ENCODE results near the gene ZNF423.

The ZNF423 gene

DNA sequence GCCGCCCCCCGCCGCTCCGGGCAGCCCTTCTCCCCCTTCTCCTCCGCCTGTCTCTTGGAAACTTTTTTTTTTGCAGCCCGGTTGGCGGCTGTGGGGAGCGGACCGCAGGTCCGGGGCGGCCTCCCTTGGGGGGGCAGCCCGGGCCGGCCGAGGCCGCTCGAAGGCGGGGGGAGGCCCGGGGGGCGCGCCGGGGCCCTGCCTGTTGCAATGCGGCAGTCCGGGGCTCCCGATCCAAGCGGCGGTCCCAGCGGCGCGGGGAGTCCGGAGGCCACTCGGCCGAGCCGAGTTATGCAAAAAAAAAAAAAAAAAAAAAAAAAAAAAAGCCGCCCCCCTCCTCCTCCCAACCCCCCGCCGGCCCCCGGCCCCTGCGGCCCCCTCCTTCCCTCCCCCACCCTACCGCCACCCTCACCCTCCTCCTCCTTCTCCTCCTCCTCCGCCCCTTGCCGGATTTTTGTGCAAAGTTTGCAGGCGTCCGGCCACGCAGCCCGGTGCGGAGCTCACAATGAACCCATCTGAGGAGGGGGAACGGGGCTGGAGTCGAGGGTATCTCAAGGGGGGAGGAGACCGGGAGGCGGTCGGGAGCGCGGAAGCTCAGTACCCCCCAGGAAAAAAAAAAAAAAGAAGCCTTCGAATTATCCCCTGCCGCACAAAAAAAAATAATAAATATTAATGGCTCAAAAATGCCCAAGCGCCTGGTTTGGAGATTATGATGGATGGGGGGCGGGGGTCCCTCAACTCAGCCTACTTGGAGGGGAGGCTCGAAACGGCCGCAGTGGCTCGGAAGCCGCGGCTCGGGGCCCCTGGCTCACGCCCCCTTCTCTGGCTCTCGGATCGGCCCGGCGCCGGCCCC lies at the start of gene ZNF423:
Gene ZNF423 (minus strand): TSS at position 291 of the 850 bp plus-strand sequence. CDS start 338 bp downstream, outside the sequence.
- TF ChIP-seq, protein P1, sequence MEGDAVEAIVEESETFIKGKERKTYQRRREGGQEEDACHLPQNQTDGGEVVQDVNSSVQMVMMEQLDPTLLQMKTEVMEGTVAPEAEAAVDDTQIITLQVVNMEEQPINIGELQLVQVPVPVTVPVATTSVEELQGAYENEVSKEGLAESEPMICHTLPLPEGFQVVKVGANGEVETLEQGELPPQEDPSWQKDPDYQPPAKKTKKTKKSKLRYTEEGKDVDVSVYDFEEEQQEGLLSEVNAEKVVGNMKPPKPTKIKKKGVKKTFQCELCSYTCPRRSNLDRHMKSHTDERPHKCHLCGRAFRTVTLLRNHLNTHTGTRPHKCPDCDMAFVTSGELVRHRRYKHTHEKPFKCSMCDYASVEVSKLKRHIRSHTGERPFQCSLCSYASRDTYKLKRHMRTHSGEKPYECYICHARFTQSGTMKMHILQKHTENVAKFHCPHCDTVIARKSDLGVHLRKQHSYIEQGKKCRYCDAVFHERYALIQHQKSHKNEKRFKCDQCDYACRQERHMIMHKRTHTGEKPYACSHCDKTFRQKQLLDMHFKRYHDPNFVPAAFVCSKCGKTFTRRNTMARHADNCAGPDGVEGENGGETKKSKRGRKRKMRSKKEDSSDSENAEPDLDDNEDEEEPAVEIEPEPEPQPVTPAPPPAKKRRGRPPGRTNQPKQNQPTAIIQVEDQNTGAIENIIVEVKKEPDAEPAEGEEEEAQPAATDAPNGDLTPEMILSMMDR (conservative IDR thresholded peaks at IDR 0.05) = no peak

DNA sequence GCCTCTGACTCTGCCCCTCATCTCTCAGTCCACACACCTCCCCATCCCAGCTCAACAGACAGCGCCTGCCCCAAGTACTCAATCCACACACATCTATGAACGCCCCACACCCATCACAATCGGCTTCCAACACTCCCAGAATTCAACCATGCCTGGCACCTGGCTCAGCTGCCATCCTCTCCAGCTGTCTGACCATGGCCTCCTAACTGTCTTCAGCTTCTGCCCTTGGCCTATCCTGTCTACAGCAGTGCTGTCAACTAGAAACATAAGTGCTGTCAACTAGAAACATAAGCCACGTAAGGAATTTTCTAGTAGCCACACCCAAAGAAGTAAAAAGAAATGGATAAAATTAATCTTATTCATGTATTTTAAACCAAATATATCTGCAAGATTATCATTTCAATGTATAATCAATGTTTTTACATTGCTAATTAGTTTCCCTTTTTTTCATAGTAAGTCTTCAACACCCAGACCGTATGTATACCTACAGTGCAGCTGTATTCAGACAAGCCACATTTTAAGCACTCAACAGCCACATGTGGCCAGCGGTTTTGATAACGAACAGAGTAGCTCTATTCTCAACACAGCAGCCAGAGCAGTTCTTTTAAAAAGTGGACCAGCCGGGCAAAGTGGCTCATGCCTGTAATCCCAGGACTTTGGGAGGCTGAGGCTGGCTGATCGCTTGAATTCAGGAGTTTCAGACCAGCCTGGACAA lies 48.6 kb upstream of the ZNF423 start:
- TF ChIP-seq, protein P1 (conservative IDR thresholded peaks at IDR 0.05) = no peak
- H3K27ac ChIP-seq = no peak overlapping the region

More for the DNA sequence above, at the start of gene ZNF423:
- peak within 1 kb of the TSS; percentile 47; the same call in 1 of the 2 replicates for H3K27ac ChIP-seq

DNA sequence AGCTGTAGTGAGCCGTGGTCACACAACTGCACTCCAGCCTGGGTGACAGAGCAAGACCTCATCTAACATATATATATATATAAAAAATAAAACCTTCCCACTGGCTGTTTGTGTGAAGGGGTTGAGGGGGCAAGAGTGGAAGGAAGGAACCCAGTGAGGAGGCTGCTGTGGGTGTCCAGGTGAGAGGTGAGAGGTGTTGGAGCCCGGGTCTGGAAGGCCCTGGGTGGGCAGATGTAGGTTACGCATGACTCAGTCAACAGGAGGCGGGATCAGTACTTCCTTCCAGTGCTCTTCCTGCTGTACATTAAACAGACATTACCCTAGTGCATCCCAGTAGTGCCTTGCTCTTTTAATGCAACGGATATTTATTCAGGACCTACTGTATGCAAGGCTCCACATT lies 47.0 kb upstream of the ZNF423 start:
- TF ChIP-seq, protein P1 (conservative IDR thresholded peaks at IDR 0.05) = no peak
- no peak overlapping the region for H3K27ac ChIP-seq

DNA sequence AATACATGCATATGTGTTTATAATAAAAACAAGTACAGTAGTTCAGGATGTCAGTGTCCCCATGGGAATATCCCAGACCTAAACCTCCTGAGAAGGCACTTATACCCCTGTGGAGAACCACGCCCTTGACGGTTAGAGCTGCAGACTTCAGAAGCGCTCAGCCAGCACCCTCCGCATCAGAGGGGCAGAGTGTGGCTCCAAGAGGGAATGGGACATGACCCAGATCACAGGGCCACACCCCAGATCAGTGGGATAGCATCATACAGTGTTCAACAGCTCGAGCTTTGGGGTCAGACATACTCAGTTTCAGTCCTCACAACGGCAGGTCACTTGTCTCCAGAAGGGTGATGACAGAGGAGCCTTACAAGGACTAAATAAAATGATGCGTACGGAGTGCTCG lies 45.8 kb upstream of the ZNF423 start:
- TF ChIP-seq, protein P1 (conservative IDR thresholded peaks at IDR 0.05) = no peak
- H3K27ac ChIP-seq = no peak overlapping the region

DNA sequence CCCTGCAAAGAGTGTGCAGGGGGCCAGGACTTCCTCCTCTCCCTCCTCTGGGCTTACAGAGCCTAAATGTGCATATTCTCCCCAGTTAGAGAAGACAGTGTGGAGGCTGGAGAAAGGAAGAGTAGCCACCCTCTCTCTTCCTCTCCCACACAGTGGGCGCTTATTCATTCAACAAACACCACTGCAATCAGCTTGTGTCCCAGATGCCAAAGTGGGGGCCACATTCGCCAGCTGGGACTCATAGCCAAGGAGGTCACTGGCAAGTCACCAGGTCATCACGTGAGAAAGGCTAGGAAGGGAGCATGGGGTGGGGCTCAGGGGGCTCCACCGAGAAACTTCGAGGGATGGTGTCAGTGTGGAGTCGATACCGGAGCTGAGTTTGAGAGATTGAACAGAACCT lies 45.0 kb upstream of the ZNF423 start:
- TF ChIP-seq, protein P1 (conservative IDR thresholded peaks at IDR 0.05) = no peak

DNA sequence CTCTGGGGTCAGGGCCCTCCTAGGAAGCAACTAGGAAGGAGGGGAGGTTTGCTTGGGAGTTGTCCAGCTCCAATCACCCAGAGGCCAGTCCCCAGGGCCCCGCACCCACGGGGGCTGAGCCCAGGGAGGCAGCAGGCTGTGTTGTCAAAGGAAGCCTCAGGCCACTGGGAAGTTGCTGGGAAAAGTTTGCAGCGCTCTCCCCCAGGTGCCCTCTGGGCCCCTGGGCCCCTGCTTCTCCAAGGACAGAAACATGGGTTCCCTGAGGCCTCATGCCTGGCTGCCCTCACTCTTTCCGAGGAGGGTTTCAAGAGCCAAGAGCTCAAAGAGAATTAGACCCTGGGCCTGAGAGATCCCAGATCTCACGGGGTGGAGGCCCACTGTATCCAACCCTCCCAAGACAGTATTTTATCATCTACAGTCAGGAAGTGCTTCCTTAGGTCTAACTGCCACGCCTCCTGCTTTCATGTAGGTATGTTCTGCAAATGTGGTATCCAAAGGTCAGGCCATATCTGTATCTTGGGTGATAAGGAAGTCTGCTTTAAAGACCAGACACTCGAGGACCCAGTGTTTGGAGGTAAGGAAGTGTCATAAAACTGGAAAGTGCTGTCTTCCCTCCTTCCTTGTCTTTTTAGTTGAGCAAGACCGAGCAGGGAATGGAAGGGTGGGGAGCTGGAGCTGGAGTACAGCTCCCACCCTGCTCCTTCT lies 44.2 kb upstream of the ZNF423 start:
- H3K27ac ChIP-seq = no peak overlapping the region
- TF ChIP-seq, protein P1 (conservative IDR thresholded peaks at IDR 0.05) = no peak

More for the DNA sequence above, 45.0 kb upstream of the ZNF423 start:
- H3K27ac ChIP-seq = no peak overlapping the region

All from VCaP (cell line).